GM12891 (cell line): ENCODE results near the gene S100A10.

Experiments
- DNase-seq: peaks from one replicate; pipeline ENCODE4 v3.0.0; 2011; ENCODE audit warnings: low spot score; ENCODE audit not compliant: insufficient read length
- FAIRE-seq: peaks from 2 replicates; lab custom pipeline; 2011; peaks lifted over from hg19 to GRCh38; lab: Jason Lieb, UNC
- PAX5 ChIP-seq: IDR thresholded peaks from 2 replicates; pipeline ENCODE4 v1.6.1; 2011; ENCODE audit warnings: low read length, moderate library complexity, mild to moderate bottlenecking; ENCODE audit not compliant: insufficient read depth, severe bottlenecking
- POLR2A ChIP-seq: IDR thresholded peaks from 2 replicates; pipeline ENCODE4 v1.6.1; 2011; ENCODE audit warnings: low read depth, low read length, control low read depth
- POLR2AphosphoS5 ChIP-seq: IDR thresholded peaks from 2 replicates; pipeline ENCODE4 v1.6.1; 2011; ENCODE audit warnings: low read depth, low read length, control low read depth
- POU2F2 ChIP-seq: IDR thresholded peaks from 2 replicates; pipeline ENCODE4 v1.6.1; 2011; ENCODE audit warnings: low read depth, mild to moderate bottlenecking, control low read depth, low read length, moderate library complexity
- SPI1 ChIP-seq: IDR thresholded peaks from 2 replicates; pipeline ENCODE4 v1.6.1; 2011; ENCODE audit warnings: low read depth, low read length, control low read depth
- TAF1 ChIP-seq: IDR thresholded peaks from 2 replicates; pipeline ENCODE4 v1.6.1; 2011; ENCODE audit warnings: low read depth, low read length, control low read depth

S100A10 gene

GRCh38 chr1:151939779-151940178 lies 53.9 kb downstream of the S100A10 start:
- no peak for FAIRE-seq
- no peak for DNase-seq
- TF ChIP-seq PAX5 (no peak), POLR2A (no peak), SPI1 (no peak), TAF1 (no peak), POLR2AphosphoS5 (no peak), POU2F2 (no peak)

GRCh38 chr1:151939141-151939540 lies 54.5 kb downstream of the S100A10 start:
- FAIRE-seq, result no peak
- TF ChIP-seq PAX5, result no peak
- TF ChIP-seq POLR2A, result no peak
- no peak for TF ChIP-seq TAF1
- no peak for TF ChIP-seq POLR2AphosphoS5
- TF ChIP-seq POU2F2, result no peak
- TF ChIP-seq SPI1, result no peak
- no peak for DNase-seq

GRCh38 chr1:151936653-151937052 lies 57.0 kb downstream of the S100A10 start:
- no peak for TF ChIP-seq POLR2AphosphoS5
- no peak for TF ChIP-seq POU2F2
- no peak for TF ChIP-seq POLR2A
- TF ChIP-seq TAF1, result no peak
- TF ChIP-seq PAX5, result no peak
- FAIRE-seq, result no peak

GRCh38 chr1:151935894-151936602 lies 57.6 kb downstream of the S100A10 start:
- no peak for FAIRE-seq
- TF ChIP-seq POLR2AphosphoS5 (no peak), TAF1 (no peak), PAX5 (no peak), POU2F2 (no peak), POLR2A (no peak), SPI1 (no peak)
- DNase-seq, result no peak

More at GRCh38 chr1:151936653-151937052, 57.0 kb downstream of the S100A10 start:
- DNase-seq, result no peak

- TF ChIP-seq POU2F2 (no peak), SPI1 (no peak), TAF1 (no peak), PAX5 (no peak), POLR2A (no peak), POLR2AphosphoS5 (no peak)
- FAIRE-seq (no peak), DNase-seq (no peak)
Measured at GRCh38 chr1:151935154-151935553, 58.5 kb downstream of the S100A10 start.

GRCh38 chr1:151934048-151934493 lies 59.6 kb downstream of the S100A10 start:
- DNase-seq (no peak), FAIRE-seq (no peak)
- TF ChIP-seq POU2F2, result no peak
- TF ChIP-seq SPI1, result no peak
- TF ChIP-seq POLR2AphosphoS5, result no peak
- no peak for TF ChIP-seq POLR2A
- no peak for TF ChIP-seq TAF1
